ENCODE results near the gene RINL.

The RINL gene

DNA sequence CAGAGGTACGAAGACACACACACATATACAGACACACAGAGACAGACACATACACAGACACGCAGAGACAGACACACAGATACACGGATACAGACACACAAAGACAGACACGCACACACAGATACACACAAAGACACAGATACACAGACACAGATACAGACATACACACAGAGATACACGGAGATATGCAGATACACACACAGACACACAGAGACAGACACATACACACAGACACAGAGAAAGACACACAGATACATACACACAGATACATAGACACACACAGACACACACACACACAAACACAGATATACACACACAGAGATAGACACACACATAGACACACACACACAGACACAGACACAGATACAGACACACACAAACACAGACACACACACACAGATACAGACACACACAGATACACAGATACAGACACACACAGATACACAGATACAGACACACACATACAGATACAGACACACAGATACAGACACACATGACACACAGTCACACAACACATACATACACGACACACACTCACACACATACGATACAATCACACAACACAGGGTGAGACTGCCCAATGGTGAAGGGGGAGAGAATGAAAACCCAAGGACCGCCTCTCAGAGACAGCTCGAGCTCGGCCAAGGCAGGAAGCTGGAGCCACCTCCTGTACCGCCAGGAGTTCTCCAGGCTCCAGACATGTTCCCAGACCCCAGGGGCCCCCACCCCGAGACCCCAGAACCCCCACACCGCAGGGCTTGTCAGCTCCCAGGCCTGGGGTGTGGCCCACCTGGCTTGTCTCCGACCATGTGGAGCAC, 42.7 kb upstream of the RINL start:
- no peak overlapping the region for H2AFZ ChIP-seq
- H3K27ac ChIP-seq, result no peak overlapping the region
- no peaks in the 10 kb centered on the region for H3K27me3 ChIP-seq (ENCODE audit: control insufficient read depth, insufficient read depth, low read length)
- H3K4me3 ChIP-seq (ENCODE audit: low read depth, low read length), result no peak overlapping the region
- H3K9me3 ChIP-seq (ENCODE audit: control insufficient read depth, low read length), result no peaks in the 10 kb centered on the region
- no peak overlapping the region for H3K9ac ChIP-seq
- H3K4me2 ChIP-seq (ENCODE audit: low read length), result no peak overlapping the region
- TF ChIP-seq, protein P1, sequence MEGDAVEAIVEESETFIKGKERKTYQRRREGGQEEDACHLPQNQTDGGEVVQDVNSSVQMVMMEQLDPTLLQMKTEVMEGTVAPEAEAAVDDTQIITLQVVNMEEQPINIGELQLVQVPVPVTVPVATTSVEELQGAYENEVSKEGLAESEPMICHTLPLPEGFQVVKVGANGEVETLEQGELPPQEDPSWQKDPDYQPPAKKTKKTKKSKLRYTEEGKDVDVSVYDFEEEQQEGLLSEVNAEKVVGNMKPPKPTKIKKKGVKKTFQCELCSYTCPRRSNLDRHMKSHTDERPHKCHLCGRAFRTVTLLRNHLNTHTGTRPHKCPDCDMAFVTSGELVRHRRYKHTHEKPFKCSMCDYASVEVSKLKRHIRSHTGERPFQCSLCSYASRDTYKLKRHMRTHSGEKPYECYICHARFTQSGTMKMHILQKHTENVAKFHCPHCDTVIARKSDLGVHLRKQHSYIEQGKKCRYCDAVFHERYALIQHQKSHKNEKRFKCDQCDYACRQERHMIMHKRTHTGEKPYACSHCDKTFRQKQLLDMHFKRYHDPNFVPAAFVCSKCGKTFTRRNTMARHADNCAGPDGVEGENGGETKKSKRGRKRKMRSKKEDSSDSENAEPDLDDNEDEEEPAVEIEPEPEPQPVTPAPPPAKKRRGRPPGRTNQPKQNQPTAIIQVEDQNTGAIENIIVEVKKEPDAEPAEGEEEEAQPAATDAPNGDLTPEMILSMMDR (IDR thresholded peaks at IDR 0.05), result no peak
- H3K79me2 ChIP-seq, result no peaks in the 10 kb centered on the region
- no peaks in the 10 kb centered on the region for H3K4me1 ChIP-seq
- no peaks in the 10 kb centered on the region for H3K36me3 ChIP-seq (ENCODE audit: control insufficient read depth, insufficient read depth, low read length)

- TF ChIP-seq, protein P1 (IDR thresholded peaks at IDR 0.05), result no peak
- H2AFZ ChIP-seq, result no peak overlapping the region
- H3K4me1 ChIP-seq, result no peaks in the 10 kb centered on the region
- no peaks in the 10 kb centered on the region for H3K9me3 ChIP-seq (ENCODE audit: control insufficient read depth, low read length)
- H3K4me2 ChIP-seq (ENCODE audit: low read length), result no peak overlapping the region
- H3K79me2 ChIP-seq, result no peaks in the 10 kb centered on the region
- H3K27me3 ChIP-seq (ENCODE audit: control insufficient read depth, insufficient read depth, low read length), result no peaks in the 10 kb centered on the region
- H3K27ac ChIP-seq, result no peak overlapping the region
- H3K9ac ChIP-seq, result no peak overlapping the region
- H3K36me3 ChIP-seq (ENCODE audit: control insufficient read depth, insufficient read depth, low read length), result no peaks in the 10 kb centered on the region
- H3K4me3 ChIP-seq (ENCODE audit: low read depth, low read length), result no peak overlapping the region
Measured at GRCh38 chr19:38919837-38920601, 41.9 kb upstream of the RINL start.

- Histone ChIP-seq H3K9ac (no peak overlapping the region), H2AFZ (no peak overlapping the region), H3K4me3 (ENCODE audit: low read depth, low read length) (no peak overlapping the region), H3K36me3 (ENCODE audit: control insufficient read depth, insufficient read depth, low read length) (no peaks in the 10 kb centered on the region), H3K27me3 (ENCODE audit: control insufficient read depth, insufficient read depth, low read length) (no peaks in the 10 kb centered on the region), H3K79me2 (no peaks in the 10 kb centered on the region), H3K4me1 (no peaks in the 10 kb centered on the region), H3K9me3 (ENCODE audit: control insufficient read depth, low read length) (no peaks in the 10 kb centered on the region), H3K4me2 (ENCODE audit: low read length) (no peak overlapping the region), H3K27ac (no peak overlapping the region)
- TF ChIP-seq, protein P1 (IDR thresholded peaks at IDR 0.05), result no peak
Measured at GRCh38 chr19:38918526-38918925, 40.5 kb upstream of the RINL start.

DNA sequence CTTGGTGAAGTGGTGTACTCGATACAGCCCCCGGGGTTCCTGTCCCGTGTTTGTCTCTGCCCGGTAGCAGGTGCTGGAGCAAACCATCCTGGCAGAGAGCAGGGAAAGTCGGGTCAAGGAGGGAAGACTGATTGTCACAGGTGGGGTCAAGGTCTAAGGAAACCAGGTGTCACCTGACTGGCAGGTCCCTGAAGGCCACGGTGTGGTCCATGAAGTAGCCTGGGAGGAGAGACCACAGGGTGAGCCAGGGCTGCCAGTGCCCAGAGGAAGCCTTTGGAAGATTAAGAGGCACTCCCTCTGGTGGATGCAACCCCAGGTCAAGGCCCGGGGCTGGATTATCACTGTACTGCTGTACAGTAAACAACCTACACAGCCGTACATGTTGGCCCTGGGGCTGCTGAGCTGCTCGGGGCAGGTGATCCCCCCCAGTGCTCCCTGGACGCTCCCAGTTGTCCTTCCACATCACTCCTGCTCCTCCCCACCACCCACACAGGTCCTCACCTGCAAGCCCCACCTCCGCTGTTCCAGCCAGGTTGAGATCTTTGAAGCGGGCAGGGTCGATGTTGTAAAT, 39.9 kb upstream of the RINL start:
- Histone ChIP-seq H3K27me3 (ENCODE audit: control insufficient read depth, insufficient read depth, low read length) (no peaks in the 10 kb centered on the region), H3K9me3 (ENCODE audit: control insufficient read depth, low read length) (no peaks in the 10 kb centered on the region), H3K4me1 (no peaks in the 10 kb centered on the region), H3K9ac (no peak overlapping the region), H2AFZ (no peak overlapping the region), H3K4me2 (ENCODE audit: low read length) (no peak overlapping the region), H3K79me2 (no peaks in the 10 kb centered on the region), H3K27ac (no peak overlapping the region), H3K36me3 (ENCODE audit: control insufficient read depth, insufficient read depth, low read length) (no peaks in the 10 kb centered on the region), H3K4me3 (ENCODE audit: low read depth, low read length) (no peak overlapping the region)
- TF ChIP-seq, protein P1 (IDR thresholded peaks at IDR 0.05), result no peak

All from parathyroid adenoma (tissue), 2 donors.